Measurements from ENCODE around the gene C16orf86.

C16orf86 gene

DNA sequence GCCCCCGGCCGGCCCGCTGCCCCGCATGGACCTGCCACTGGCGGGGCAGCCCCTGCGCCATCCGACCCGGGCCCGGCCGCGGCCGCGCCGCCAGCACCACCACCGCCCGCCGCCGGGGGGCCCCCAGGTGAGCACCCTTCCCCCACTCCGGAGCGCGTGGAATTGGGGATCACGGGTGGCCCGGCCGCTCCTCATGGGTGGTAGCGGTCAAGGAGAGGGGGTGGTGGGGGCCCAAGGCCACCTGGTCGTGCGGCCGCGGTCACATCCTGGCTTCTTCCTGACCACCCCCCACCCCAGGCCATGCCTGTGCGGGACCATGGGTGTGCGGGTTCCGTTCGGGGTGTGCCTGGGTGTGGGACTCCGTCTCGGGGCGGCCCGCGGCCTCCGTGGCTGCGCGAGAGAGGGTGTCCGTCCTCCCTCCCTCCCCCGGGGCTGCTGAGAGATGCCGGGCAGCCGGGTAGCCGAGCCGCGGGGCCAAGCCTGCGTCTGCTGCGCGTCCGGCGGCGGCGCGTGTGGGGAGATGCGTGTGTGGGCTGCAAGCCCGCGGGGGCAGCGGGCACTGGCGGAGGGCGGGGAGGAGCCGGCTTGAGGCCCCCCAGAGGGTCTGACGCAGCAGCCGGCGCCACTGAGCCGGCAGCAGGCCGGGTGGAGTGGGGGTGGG, 13.4 kb upstream of the C16orf86 start:
- DNase-seq (ENCODE audit: low read depth), result no peak
- H3K4me3 ChIP-seq (ENCODE audit: low read depth, low read length), result peak overlapping the region; percentile 64

DNA sequence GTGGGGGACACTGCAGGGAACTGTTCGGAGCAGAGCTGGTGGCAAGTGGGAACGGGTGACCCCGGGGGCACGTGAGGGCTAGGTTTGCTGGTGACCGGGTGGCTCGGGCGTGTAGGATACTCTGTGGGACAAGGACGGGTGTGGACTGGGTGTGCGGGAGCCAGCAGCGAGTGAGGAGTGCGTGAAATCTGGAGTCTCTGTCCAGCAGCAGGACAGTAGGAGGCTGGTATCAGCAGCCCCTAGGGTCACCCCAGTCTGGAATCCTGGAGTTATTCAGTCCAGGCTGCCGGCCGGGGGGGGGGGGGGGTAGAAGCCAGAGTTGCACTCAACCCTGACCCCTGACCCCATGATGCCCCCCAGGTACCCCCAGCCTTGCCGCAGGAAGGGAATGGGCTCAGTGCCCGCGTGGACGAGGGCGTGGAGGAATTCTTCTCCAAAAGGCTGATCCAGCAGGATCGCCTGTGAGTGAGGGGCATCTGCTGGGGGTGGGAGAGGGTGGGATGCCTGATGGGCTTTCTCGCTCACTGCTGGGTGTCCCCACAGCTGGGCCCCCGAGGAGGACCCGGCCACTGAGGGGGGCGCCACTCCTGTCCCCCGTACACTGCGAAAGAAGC, 12.7 kb upstream of the C16orf86 start:
- peak overlapping the region; percentile 64 for H3K4me3 ChIP-seq (ENCODE audit: low read depth, low read length)
- no peak for DNase-seq (ENCODE audit: low read depth)

DNA sequence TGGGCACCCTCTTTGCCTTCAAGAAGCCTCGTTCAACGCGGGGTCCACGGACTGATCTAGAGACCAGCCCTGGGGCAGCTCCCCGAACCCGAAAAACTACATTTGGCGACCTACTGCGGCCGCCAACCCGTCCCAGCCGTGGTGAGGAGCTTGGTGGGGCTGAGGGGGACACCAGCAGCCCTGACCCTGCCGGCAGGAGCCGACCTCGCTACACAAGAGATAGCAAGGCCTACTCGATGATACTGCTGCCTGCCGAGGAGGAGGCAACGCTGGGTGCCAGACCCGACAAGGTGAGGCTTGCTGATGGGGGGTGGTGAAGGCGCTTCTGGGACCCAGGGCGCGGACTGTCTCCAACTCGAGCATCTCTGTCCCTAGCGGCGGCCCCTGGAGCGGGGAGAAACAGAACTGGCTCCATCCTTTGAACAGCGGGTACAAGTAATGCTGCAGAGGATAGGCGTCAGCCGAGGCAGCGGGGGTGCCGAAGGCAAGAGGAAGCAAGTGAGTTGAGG, 12.2 kb upstream of the C16orf86 start:
- no peak overlapping the region for H3K4me3 ChIP-seq (ENCODE audit: low read depth, low read length)
- DNase-seq (ENCODE audit: low read depth), result no peak

DNA sequence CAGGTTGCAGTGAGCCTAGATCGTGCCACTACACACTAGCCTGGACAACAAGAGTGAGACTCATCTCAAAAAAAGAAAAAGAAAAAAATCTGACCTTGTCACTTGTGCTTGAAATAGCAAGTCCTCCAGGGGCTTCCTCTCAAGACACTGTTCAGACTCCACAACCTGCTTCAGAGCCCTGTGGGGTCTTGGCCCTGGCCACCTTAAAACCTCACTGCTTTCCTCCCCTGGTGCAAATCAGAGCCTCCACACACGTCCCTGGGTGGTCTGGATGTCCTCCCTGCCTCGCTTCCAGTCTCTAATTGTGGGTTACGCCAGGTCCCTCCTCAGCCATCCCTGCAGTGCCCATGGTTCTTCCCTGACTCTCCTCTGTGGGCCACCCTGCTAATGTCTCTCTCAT, 11.3 kb upstream of the C16orf86 start:
- DNase-seq (ENCODE audit: low read depth), result no peak
- no peak overlapping the region for H3K4me3 ChIP-seq (ENCODE audit: low read depth, low read length)

DNA sequence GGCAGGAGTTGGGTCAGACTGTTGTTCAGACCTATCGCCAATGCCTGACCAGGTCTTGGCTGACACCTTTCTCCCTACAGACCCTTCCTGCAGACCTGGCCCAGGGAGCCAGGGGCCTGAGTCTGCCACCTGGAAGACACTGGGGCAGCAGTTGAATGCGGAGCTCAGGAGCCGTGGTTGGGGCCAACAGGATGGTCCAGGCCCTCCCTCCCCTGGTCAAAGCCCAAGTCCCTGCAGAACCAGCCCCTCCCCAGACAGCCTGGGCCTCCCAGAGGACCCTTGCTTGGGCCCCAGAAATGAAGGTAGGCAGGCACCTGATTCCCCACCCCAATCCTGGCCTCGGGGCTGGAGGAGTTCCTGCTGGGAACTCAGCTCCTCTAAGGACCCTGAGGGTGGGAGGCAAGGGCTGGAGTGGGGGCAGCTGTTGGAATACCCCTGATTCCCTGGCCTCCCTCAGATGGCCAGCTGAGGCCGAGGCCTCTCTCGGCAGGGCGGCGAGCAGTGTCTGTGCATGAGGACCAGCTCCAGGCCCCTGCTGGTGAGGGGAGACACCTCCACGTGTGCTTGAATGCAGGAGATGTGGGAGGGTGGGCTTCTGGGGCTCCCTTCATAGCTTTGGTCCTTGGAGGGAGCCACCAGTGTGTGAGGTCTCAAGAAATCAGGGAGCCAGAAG, 10.1 kb upstream of the C16orf86 start:
- H3K4me3 ChIP-seq (ENCODE audit: low read depth, low read length), result no peak overlapping the region
- DNase-seq (ENCODE audit: low read depth), result no peak

DNA sequence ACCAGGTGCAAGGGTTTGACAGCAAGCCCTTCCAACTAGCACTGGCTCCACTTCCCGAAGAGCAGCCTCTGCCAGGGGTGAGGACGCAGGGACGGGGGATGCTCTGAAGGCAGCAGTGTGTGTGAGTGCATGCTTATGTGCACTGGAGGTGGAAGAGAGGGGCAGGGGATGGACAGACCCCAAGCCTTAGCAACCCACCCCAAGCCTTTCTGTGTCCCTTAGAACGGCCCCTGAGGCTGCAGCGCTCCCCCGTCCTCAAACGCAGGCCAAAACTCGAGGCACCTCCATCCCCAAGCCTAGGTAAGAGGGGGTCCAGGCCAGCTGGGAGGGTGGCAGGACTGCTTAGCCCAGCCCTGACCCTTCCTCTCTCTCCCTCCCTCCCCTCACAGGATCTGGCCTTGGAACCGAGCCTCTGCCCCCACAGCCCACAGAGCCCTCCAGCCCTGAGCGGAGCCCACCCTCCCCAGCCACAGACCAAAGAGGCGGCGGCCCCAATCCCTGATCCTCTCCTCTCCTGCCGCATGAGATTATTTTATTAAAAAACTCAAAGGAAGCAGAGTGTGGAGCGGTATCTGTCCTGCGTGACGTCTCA, 9.5 kb upstream of the C16orf86 start:
- H3K4me3 ChIP-seq (ENCODE audit: low read depth, low read length), result no peak overlapping the region
- no peak for DNase-seq (ENCODE audit: low read depth)

DNA sequence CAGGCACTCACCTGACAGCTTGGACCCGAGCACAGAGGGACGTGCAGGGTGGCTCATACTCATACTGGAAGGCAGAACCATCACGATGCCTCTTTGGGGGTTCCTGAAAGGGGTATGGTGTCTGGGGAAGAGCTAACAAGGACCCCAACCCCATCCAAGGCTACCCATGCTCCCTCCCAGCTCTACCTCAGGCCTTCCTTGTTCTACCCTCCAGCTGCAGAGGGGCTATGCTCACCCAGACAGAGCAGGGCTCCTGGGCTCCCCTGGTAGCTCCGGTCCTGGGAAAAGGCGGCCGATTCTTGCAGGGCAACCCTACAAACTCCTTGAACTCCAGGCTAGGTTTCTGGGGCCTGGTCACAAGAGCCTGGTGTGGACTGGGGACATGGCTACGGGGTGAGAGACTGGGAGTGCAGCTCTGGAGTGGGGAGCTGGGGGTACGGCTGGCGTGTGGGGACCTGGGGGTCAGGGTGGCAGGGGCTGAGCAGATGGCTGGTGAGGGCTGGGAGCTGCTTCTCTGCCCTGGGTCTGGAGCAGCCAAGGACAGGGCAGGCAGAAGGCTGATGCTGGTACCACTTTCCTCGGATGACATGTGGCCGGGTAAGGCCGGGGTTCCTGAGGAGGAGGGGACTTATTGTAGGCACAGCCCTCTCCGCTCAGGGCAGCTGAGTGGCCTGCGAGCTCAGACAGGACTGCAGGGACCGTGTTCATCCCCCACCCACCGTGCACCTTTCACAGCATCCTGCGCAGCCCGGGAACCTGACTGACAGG, 8.7 kb upstream of the C16orf86 start:
- no peak overlapping the region for H3K4me3 ChIP-seq (ENCODE audit: low read depth, low read length)
- DNase-seq (ENCODE audit: low read depth), result no peak

DNA sequence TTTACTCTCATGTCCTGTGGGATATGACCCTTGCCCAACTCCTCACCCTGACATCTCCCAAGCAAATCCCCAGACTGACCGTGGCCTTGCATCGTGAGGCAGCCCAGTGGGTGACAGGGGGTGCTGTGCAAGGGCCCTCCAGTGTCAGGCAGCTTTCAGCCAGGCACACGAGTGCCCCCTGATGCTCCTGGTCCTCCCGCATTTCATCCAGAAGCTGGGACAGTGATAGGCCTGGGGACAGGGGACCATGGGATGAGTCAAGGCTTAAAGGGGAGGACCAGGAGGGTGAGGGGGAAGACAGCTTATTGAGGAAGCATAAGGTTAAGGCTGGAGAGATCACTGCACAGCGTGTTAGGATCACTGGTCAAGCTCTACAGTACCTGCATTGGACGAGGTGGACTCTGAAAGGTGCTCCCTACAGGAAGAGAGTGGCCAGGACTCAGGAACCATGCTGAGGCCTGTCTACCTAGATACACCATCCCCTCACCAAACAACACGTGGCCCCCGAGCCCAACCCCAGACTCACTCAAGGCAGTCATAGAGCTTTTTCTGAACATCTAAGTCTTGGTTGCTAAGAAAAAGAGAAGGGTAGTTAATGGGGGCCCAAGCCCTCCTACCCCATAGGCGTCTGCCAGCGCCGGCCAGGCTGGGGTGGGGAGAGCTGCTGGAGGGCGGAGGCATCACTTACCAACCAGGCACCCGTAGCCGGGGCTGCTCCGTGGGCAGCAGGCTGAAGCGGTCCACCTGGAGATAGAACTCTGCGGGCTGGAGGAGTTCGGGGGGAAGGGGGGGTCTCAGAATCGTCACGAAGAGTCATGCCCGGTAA, 7.6 kb upstream of the C16orf86 start:
- H3K4me3 ChIP-seq (ENCODE audit: low read depth, low read length), result peak overlapping the region; percentile 90
- no peak for DNase-seq (ENCODE audit: low read depth)

DNA sequence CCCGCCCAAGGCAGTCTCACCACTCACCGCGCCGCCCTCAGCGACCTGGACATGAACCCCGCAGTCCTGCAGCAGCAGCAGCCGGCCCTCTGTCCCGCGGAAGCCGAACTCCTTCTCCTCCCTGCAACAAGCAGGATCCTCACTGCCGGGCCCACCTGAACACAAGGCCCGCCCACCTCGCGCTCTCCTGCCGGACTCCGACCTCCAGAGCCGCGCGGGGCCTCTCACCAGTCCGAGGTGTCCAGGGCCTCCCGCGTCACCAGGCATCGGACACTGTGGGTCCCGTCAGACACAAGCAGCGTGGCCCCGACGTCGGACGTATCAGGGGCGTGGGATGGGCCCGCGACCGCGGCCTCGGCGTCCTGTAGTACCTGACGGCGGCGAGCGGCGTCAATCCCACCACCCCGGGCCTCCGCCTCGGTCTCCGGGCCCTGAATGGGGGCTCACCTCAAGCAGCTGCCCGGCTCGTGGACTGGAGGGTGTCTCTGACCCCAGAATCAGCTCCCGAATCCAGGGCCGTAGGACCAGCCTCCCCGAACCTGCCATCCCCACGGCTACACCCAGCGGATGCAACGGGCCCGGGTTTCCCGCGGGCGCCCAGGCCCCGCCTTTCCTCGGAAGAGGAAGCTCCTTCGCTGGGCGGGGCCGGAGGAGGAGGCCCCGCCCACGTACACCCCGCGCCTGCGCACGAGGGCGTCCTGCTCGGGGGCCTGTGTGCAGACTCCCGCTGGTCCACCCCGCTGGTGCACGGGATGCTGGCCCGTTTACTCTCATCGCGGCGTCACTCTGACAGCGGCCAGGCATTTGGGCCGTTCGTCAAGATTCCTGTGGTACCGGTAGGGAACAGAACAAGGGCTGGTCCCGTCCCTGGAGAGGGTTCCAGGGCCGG, 6.7 kb upstream of the C16orf86 start, which contains the start of gene ACD:
TSS of gene ACD (minus strand) at position 586 of the 889 bp plus-strand sequence. CDS start at position 546, 40 bp downstream.
- peak within 1 kb of the TSS; percentile 90 for H3K4me3 ChIP-seq (ENCODE audit: low read depth, low read length)

DNA sequence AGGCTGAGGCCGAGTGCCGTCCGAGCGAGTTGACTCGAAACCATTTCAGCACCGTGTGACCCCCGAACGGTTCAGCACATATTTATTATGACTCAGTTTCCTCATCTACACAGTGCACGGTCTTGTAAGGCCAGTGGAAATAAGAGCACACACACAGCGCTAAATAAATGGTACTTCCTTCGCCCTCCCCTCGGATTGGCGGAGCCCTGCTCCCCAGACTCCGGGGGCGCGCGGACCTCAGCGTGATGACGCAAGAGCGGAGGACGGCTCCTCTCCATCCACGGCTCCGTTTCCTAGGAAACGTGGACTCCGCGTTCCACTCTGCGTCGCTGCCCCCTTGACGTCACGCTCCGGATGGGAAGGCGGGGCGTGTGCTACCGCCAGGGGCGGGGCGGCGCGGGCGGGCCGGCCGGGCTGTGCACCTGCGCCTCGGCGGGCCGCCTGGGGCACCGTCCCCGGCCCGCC, 6.0 kb upstream of the C16orf86 start, which contains the start of gene PARD6A:
TSS of gene PARD6A (plus strand) at position 397 of the 465 bp plus-strand sequence. CDS start 79 bp downstream, outside the sequence.
- DNase-seq (ENCODE audit: low read depth), result peak; percentile 88
- H3K4me3 ChIP-seq (ENCODE audit: low read depth, low read length), result peak within 1 kb of the TSS; percentile 90

More for the DNA sequence above, 6.7 kb upstream of the C16orf86 start, which contains the start of gene ACD:
- DNase-seq (ENCODE audit: low read depth), result peak; percentile 51

DNA sequence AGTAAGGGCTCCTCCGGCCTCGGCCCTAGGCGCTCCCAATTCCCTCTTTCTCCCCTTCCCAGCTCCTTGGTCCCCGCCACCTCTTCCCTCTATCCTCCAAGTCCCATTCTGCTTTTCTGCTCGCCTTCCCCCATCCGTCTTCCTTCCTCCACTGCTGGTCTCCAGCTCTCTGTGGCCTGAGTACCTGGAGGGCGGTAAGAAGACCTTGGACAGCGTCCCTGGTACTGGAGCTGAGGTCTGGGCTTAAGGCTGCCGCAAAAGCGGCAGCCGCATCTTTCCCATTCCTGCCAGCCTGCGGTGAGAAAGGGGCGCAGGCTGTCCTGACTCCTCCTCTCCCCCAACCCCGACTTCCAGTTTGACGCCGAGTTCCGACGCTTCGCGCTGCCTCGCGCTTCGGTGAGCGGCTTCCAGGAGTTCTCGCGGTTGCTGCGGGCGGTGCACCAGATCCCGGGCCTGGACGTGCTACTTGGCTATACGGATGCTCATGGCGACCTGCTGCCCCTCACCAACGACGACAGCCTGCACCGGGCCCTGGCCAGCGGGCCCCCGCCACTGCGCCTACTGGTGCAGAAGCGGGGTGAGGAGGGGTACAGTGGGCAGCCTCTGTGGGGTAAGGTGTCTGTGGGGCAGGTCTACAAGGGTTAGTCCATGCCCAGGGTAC, 5.4 kb upstream of the C16orf86 start:
- no peak for DNase-seq (ENCODE audit: low read depth)
- H3K4me3 ChIP-seq (ENCODE audit: low read depth, low read length), result peak overlapping the region; percentile 90

DNA sequence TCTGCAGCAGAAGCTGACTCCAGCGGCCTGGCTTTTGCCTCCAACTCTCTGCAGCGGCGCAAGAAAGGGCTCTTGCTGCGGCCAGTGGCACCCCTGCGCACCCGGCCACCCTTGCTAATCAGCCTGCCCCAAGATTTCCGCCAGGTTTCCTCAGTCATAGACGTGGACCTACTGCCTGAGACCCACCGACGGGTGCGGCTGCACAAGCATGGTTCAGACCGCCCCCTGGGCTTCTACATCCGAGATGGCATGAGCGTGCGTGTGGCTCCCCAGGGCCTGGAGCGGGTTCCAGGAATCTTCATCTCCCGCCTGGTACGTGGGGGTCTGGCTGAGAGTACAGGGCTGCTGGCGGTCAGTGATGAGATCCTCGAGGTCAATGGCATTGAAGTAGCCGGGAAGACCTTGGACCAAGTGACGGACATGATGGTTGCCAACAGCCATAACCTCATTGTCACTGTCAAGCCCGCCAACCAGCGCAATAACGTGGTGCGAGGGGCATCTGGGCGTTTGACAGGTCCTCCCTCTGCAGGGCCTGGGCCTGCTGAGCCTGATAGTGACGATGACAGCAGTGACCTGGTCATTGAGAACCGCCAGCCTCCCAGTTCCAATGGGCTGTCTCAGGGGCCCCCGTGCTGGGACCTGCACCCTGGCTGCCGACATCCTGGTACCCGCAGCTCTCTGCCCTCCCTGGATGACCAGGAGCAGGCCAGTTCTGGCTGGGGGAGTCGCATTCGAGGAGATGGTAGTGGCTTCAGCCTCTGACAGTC, 4.5 kb upstream of the C16orf86 start:
- DNase-seq (ENCODE audit: low read depth), result no peak
- H3K4me3 ChIP-seq (ENCODE audit: low read depth, low read length), result no peak overlapping the region

DNA sequence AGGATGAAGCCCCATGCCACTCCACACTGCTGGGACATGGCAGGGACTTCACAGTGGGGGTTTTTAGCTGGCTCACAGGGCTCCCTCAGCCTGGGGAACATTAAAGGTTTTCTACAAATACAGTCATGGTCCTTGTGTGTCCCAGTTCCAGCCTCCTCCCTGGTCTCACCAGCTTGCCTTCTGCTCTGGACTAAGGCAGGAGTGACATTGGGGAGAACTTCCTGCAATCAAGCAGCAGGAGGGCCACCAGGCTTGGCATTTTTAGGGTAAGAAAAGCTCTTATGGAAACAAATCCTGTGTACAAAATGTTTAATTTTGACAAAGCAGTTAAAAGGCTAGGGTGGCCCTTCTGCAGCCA, 4.0 kb upstream of the C16orf86 start:
- no peak for DNase-seq (ENCODE audit: low read depth)
- H3K4me3 ChIP-seq (ENCODE audit: low read depth, low read length), result no peak overlapping the region

DNA sequence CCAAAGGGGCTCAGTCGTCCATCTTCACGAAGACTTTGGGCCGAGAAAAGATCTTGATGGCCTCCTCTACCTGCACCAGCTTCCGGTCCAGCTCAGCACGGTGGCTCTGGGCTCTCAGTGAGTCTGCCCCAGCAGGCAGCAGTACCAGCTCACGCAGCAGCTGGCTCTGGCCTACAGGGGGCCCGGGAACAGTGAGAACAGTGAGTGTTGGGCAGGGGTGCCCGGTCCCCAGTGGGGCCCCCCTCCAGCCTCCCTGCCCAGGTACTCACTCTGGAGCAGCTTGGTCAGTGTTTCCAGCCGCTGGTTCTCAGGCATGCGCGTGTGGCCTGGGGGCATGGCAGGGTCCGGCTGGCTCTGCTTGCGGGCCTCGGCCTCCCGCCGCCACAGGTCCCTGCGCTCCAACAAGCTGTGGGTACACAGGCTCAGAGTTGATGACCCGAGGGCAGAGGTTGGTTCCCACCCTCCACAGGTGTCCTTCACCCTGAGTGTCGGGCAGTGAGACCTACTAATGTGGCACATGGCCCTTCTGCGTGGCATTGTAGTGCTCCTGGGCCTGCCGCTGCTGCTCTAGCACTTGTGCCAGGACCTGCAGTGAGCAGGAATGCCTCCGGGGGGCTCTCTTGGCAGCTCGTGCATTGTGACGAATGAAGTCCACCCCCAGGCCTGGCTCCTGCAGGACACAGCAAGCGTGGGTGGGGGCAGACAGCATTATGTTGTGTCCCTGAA, 3.3 kb upstream of the C16orf86 start:
- H3K4me3 ChIP-seq (ENCODE audit: low read depth, low read length), result no peak overlapping the region
- no peak for DNase-seq (ENCODE audit: low read depth)

DNA sequence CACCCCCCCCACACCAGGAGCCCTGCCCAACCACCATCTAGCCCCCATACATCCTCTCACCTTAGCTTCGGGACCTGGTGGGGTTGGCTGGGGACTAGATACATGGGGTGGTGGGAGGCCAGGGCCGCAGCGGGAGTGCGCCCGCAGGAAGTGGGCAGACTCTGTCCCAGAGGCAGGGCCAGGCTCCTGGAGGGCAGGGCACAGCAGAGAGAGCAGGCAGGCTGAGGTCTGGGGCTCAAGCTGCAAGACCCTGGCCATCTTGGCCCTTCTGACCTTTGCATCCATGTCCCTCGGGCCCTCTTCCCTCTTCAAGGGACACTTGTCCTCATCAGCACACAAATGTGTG, 2.8 kb upstream of the C16orf86 start:
- H3K4me3 ChIP-seq (ENCODE audit: low read depth, low read length), result no peak overlapping the region
- DNase-seq (ENCODE audit: low read depth), result no peak

DNA sequence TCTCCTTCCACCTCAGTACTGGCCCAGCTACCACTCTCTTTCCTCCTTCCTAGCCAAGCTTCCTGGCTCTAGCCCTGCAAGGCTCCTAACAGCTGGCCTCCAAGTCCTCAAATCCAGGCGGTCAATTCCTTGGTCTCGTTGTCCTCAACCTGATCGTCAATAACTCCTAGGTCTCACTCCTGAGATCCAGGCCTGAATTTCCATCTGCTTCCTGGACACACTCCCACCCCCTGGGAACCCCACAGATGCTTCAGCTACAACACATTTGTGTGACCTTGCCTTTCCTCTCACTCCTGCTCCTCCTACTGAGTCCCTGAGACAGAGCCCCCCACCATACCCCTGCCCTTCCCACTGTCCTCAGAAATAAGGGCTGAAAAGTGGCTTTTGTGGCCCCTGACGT, 2.4 kb upstream of the C16orf86 start:
- no peak overlapping the region for H3K4me3 ChIP-seq (ENCODE audit: low read depth, low read length)
- DNase-seq (ENCODE audit: low read depth), result no peak

Measured in skeletal muscle cell (primary cell).